NB4 (cell line): ENCODE results near the gene LEMD2.

Source experiments
- POLR2A ChIP-seq: IDR thresholded peaks from 2 replicates; pipeline ENCODE4 v1.6.1; 2011; ENCODE audit warnings: mild to moderate bottlenecking; ENCODE audit not compliant: insufficient read length; ENCODE audit errors: extremely low read depth
- TF ChIP-seq, protein P1 (sequence below): IDR thresholded peaks from one replicate; pipeline ENCODE4 v1.5.1; 2012; ENCODE audit warnings: low read depth, low read length

DNA sequence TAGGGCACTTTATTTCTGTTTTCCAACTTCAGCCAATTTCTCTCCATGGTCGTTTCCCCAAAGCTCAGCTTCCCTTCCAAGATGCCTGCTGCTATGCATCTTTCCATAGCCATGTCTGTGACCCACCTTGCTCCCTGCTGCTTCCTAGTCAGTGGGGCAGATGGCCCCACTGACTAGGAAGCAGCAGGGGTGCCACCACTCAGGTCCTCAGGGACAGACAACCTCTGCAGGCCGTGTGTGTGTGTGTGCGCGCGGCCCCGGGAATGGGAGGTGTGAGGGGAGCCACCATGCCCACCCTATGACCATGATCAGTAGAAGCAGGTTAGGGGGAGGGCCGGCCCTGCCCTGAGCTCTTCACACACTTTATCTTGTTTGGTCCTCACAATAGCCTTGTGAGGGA lies 39.5 kb downstream of the LEMD2 start:
- no peak for TF ChIP-seq POLR2A
- TF ChIP-seq, protein P1, sequence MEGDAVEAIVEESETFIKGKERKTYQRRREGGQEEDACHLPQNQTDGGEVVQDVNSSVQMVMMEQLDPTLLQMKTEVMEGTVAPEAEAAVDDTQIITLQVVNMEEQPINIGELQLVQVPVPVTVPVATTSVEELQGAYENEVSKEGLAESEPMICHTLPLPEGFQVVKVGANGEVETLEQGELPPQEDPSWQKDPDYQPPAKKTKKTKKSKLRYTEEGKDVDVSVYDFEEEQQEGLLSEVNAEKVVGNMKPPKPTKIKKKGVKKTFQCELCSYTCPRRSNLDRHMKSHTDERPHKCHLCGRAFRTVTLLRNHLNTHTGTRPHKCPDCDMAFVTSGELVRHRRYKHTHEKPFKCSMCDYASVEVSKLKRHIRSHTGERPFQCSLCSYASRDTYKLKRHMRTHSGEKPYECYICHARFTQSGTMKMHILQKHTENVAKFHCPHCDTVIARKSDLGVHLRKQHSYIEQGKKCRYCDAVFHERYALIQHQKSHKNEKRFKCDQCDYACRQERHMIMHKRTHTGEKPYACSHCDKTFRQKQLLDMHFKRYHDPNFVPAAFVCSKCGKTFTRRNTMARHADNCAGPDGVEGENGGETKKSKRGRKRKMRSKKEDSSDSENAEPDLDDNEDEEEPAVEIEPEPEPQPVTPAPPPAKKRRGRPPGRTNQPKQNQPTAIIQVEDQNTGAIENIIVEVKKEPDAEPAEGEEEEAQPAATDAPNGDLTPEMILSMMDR = no peak
